ENCODE results near the gene VAMP1.
"Not testable (repeated sequence)": the region's sequence is repeated elsewhere in the genome, so short reads cannot be mapped to it uniquely, and the experiment has no call there.

Gene VAMP1

GRCh38 chr12:6444704-6445688, 25.5 kb downstream of the VAMP1 start, which contains the start of gene CD27:
CD27 (plus strand) TSS chr12:6444955; CDS start chr12:6445096, 141 bp downstream.
- Mint-ChIP-seq H3K4me1 (peaks cover 64% of the 10 kb centered on the region), H3K27me3 (no peaks in the 10 kb centered on the region), H3K27ac (peak within 1 kb of the TSS; percentile 99), H3K9me3 (no peaks in the 10 kb centered on the region), H3K4me3 (peak within 1 kb of the TSS; percentile 80 to 93)
- DNase-seq (no peak), ATAC-seq (peak; percentile 57)

GRCh38 chr12:6444031-6444430, 26.4 kb downstream of the VAMP1 start:
- Mint-ChIP-seq H3K27me3 (no peaks in the 10 kb centered on the region), H3K4me1 (peaks cover 68% of the 10 kb centered on the region), H3K27ac (peak overlapping the region; percentile 99), H3K4me3 (peak overlapping the region; percentile 80 to 93), H3K9me3 (no peaks in the 10 kb centered on the region)
- DNase-seq (peak in 1 of 2 donors; percentile 38), ATAC-seq (peak; percentile 52)

- H3K4me3 Mint-ChIP-seq: peak overlapping the region; percentile 80 to 93
- H3K4me1 Mint-ChIP-seq: peaks cover 71% of the 10 kb centered on the region
- H3K27me3 Mint-ChIP-seq: no peaks in the 10 kb centered on the region
- DNase-seq (peak; percentile 38 to 67), ATAC-seq (peak; percentile 75)
- peak overlapping the region; percentile 99 for H3K27ac Mint-ChIP-seq
- no peaks in the 10 kb centered on the region for H3K9me3 Mint-ChIP-seq
These were observed 27.0 kb downstream of the VAMP1 start for GRCh38 chr12:6443361-6443983.

- Mint-ChIP-seq H3K4me3 (peak overlapping the region; percentile 80 to 93), H3K4me1 (peaks cover 71% of the 10 kb centered on the region), H3K27me3 (no peaks in the 10 kb centered on the region), H3K9me3 (no peaks in the 10 kb centered on the region), H3K27ac (peak overlapping the region; percentile 99)
- no peak for DNase-seq
- no peak for ATAC-seq
These were observed 27.6 kb downstream of the VAMP1 start for GRCh38 chr12:6442836-6443235.

- ATAC-seq (no peak), DNase-seq (no peak)
- Mint-ChIP-seq H3K9me3 (no peaks in the 10 kb centered on the region), H3K4me1 (peaks cover 81% of the 10 kb centered on the region), H3K4me3 (peak overlapping the region in 1 of 2 donors; percentile 93), H3K27me3 (no peaks in the 10 kb centered on the region), H3K27ac (peak overlapping the region in 1 of 2 donors; percentile 89)
These were observed 30.1 kb downstream of the VAMP1 start for GRCh38 chr12:6440391-6440790.

GRCh38 chr12:6438345-6438744, 32.1 kb downstream of the VAMP1 start:
- DNase-seq: no peak
- no peaks in the 10 kb centered on the region for H3K9me3 Mint-ChIP-seq
- ATAC-seq: peak; percentile 14
- no peaks in the 10 kb centered on the region for H3K27me3 Mint-ChIP-seq
- H3K27ac Mint-ChIP-seq: peak overlapping the region; percentile 4 to 85
- peak overlapping the region; percentile 55 to 71 for H3K4me3 Mint-ChIP-seq
- peaks cover 94% of the 10 kb centered on the region for H3K4me1 Mint-ChIP-seq

GRCh38 chr12:6437586-6437985, 32.9 kb downstream of the VAMP1 start:
- Mint-ChIP-seq H3K9me3 (no peaks in the 10 kb centered on the region), H3K4me1 (peaks cover 94% of the 10 kb centered on the region), H3K27me3 (no peaks in the 10 kb centered on the region), H3K4me3 (peak overlapping the region in 1 of 2 donors; percentile 21), H3K27ac (peak overlapping the region in 1 of 2 donors; percentile 59)
- ATAC-seq (no peak), DNase-seq (no peak)

GRCh38 chr12:6435961-6436715, 34.3 kb downstream of the VAMP1 start:
- H3K9me3 Mint-ChIP-seq: no peaks in the 10 kb centered on the region
- H3K27ac Mint-ChIP-seq: no peak overlapping the region
- no peak overlapping the region for H3K4me3 Mint-ChIP-seq
- peaks cover 93% of the 10 kb centered on the region for H3K4me1 Mint-ChIP-seq
- no peaks in the 10 kb centered on the region for H3K27me3 Mint-ChIP-seq
- DNase-seq (no peak), ATAC-seq (no peak)

GRCh38 chr12:6434205-6435140, 36.0 kb downstream of the VAMP1 start:
- Mint-ChIP-seq H3K27me3 (no peaks in the 10 kb centered on the region), H3K4me3 (peak overlapping the region; percentile 56 to 75), H3K4me1 (peaks cover 97% of the 10 kb centered on the region), H3K27ac (peak overlapping the region; percentile 91 to 94), H3K9me3 (no peaks in the 10 kb centered on the region)
- DNase-seq (peak; percentile 36 to 59), ATAC-seq (peak; percentile 93)

GRCh38 chr12:6432991-6433390, 37.5 kb downstream of the VAMP1 start:
- Mint-ChIP-seq H3K9me3 (no peaks in the 10 kb centered on the region), H3K4me1 (peaks cover 96% of the 10 kb centered on the region), H3K27ac (peak overlapping the region; percentile 94 to 99), H3K4me3 (peak overlapping the region; percentile 72 to 80), H3K27me3 (no peaks in the 10 kb centered on the region)
- no peak for DNase-seq
- ATAC-seq: no peak

- Mint-ChIP-seq H3K9me3 (no peaks in the 10 kb centered on the region), H3K4me3 (peak overlapping the region; percentile 73 to 74), H3K27ac (peak overlapping the region; percentile 87 to 96), H3K27me3 (no peaks in the 10 kb centered on the region), H3K4me1 (peaks cover 98% of the 10 kb centered on the region)
- DNase-seq (no peak), ATAC-seq (no peak)
These were observed 40.1 kb downstream of the VAMP1 start for GRCh38 chr12:6430124-6430989.

GRCh38 chr12:6428326-6428725, 42.2 kb downstream of the VAMP1 start:
- Mint-ChIP-seq H3K27me3 (no peaks in the 10 kb centered on the region), H3K4me1 (peaks cover 98% of the 10 kb centered on the region), H3K9me3 (no peaks in the 10 kb centered on the region), H3K27ac (peak overlapping the region; percentile 99), H3K4me3 (peak overlapping the region; percentile 13 to 23)
- ATAC-seq: no peak
- no peak for DNase-seq

GRCh38 chr12:6427796-6428195, 42.7 kb downstream of the VAMP1 start:
- H3K4me3 Mint-ChIP-seq: peak overlapping the region; percentile 86 to 90
- ATAC-seq, H3K9me3 Mint-ChIP-seq, DNase-seq, H3K27me3 Mint-ChIP-seq: not testable (repeated sequence)
- peaks cover 95% of the 10 kb centered on the region for H3K4me1 Mint-ChIP-seq
- H3K27ac Mint-ChIP-seq: peak overlapping the region; percentile 99
